ENCODE results near the gene ABI1. TPM values are rescaled to one million over a fixed set of nuclear protein-coding genes. Genes with fewer than 3 reads are reported as not detected.

ABI1 gene
- total and polyA plus RNA-seq, 2 of the 13 experiments (the other 11 are each of a cell fraction or from before 2014, with no cell fraction given) = 20.9 to 22.9 TPM

DNA sequence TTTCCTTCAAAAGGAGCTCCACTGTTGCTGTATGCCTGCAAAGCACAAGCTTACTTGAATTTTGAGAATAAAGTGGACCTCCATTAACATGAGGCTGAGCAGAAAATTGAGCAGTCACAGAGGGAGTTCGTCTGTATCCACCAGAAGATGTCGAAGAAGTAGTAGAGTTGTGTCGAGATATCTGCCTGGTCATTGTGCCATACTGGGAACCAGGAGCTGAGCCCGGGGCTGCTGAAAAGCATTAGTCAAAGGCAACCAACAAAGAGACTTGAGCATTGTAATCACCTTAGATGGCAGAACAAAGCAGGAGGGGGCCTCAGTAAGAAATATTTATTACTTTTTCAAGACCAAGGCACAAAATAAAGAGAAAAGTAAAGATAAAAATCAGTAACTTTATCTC lies 101.8 kb downstream of the ABI1 start (continued):
- TF ChIP-seq, protein P1, sequence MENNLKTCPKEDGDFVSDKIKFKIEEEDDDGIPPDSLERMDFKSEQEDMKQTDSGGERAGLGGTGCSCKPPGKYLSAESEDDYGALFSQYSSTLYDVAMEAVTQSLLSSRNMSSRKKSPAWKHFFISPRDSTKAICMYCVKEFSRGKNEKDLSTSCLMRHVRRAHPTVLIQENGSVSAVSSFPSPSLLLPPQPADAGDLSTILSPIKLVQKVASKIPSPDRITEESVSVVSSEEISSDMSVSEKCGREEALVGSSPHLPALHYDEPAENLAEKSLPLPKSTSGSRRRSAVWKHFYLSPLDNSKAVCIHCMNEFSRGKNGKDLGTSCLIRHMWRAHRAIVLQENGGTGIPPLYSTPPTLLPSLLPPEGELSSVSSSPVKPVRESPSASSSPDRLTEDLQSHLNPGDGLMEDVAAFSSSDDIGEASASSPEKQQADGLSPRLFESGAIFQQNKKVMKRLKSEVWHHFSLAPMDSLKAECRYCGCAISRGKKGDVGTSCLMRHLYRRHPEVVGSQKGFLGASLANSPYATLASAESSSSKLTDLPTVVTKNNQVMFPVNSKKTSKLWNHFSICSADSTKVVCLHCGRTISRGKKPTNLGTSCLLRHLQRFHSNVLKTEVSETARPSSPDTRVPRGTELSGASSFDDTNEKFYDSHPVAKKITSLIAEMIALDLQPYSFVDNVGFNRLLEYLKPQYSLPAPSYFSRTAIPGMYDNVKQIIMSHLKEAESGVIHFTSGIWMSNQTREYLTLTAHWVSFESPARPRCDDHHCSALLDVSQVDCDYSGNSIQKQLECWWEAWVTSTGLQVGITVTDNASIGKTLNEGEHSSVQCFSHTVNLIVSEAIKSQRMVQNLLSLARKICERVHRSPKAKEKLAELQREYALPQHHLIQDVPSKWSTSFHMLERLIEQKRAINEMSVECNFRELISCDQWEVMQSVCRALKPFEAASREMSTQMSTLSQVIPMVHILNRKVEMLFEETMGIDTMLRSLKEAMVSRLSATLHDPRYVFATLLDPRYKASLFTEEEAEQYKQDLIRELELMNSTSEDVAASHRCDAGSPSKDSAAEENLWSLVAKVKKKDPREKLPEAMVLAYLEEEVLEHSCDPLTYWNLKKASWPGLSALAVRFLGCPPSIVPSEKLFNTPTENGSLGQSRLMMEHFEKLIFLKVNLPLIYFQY (CRISPR knock-in tag; IDR thresholded peaks at IDR 0.05; ENCODE audit: borderline replicate concordance) = no peak
- TF ChIP-seq MED8 (CRISPR knock-in tag; IDR thresholded peaks at IDR 0.05; ENCODE audit: insufficient replicate concordance) (no peak), ZC3H4 (CRISPR knock-in tag; IDR thresholded peaks at IDR 0.05; ENCODE audit: borderline replicate concordance) (no peak), MEF2D (CRISPR knock-in tag; IDR thresholded peaks at IDR 0.05) (no peak), ZNF678 (CRISPR knock-in tag; IDR thresholded peaks at IDR 0.05) (no peak)
- TF ChIP-seq, protein P2, sequence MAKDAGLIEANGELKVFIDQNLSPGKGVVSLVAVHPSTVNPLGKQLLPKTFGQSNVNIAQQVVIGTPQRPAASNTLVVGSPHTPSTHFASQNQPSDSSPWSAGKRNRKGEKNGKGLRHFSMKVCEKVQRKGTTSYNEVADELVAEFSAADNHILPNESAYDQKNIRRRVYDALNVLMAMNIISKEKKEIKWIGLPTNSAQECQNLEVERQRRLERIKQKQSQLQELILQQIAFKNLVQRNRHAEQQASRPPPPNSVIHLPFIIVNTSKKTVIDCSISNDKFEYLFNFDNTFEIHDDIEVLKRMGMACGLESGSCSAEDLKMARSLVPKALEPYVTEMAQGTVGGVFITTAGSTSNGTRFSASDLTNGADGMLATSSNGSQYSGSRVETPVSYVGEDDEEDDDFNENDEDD (CRISPR knock-in tag; IDR thresholded peaks at IDR 0.05; ENCODE audit: borderline replicate concordance) = no peak

GRCh38 chr10:26755443-26755903 lies 105.3 kb downstream of the ABI1 start:
- H3K27me3 ChIP-seq (ENCODE audit: control insufficient read depth in 1 of 2, insufficient read depth in 2 of 2, low read length in 2 of 2) = no peaks in the 10 kb centered on the region
- 94% methylated on average over 4 of the region's 4 CpGs for WGBS (ENCODE audit: low lambda C conversion rate)
- H2AFZ ChIP-seq (ENCODE audit: low read length) = no peak overlapping the region
- H4K20me1 ChIP-seq (ENCODE audit: insufficient read depth, low read length) = no peaks in the 10 kb centered on the region
- no peaks in the 10 kb centered on the region for H3K9me3 ChIP-seq (ENCODE audit: low read length)
- H3K4me3 ChIP-seq (replicated peaks in 1 of 3; ENCODE audit: insufficient read depth in 1 of 3, low read depth in 2 of 3, low read length in 3 of 3) = no peak overlapping the region
- ChIA-PET CTCF (ENCODE audit: low intra/inter-chr PET ratio, low total read pairs) (no interaction called here), POLR2A (no interaction called here)
- BruUV-seq (replicated peaks) = no TSS peak
- ATAC-seq (no peak), FAIRE-seq (no peak), DNase-seq (ENCODE audit: low spot score) (no peak)
- peaks cover 2 to 14% of the 10 kb centered on the region in 2 experiments; a peak in 2 of 5 replicates for H3K36me3 ChIP-seq (replicated peaks in 1 of 2; ENCODE audit: control insufficient read depth in 1 of 2, insufficient read depth in 2 of 2, low read length in 2 of 2)
- in situ Hi-C loops (cut with HindIII; ENCODE audit: extremely low pct_ligation_motif_present, low pct_unique_long_range_greater_than_20kb) = no loop called here
- no peaks in the 10 kb centered on the region for H3K79me2 ChIP-seq (ENCODE audit: insufficient read depth, low read length)
- no peak overlapping the region for H3K4me2 ChIP-seq (ENCODE audit: low read depth, low read length)
- no peak overlapping the region for H3K27ac ChIP-seq (ENCODE audit: extremely low read length, insufficient read depth, low read length)
- intact Hi-C loops (cut with micrococcal nuclease; ENCODE audit: unreplicated experiment) = no loop called here
- no peaks in the 10 kb centered on the region for H3K4me1 ChIP-seq (ENCODE audit: insufficient read depth, low read length)
- H3K9ac ChIP-seq (ENCODE audit: insufficient read depth, low read depth, low read length) = no peak overlapping the region
- no peak for TF ChIP-seq RBAK (CRISPR knock-in tag; IDR thresholded peaks at IDR 0.05)
- TF ChIP-seq HMGXB3 (CRISPR knock-in tag; IDR thresholded peaks at IDR 0.05; ENCODE audit: borderline replicate concordance) = no peak
- TF ChIP-seq THYN1 (CRISPR knock-in tag; IDR thresholded peaks at IDR 0.05; ENCODE audit: borderline replicate concordance, low read depth) = no peak
- TF ChIP-seq MAFF (IDR thresholded peaks at IDR 0.05; ENCODE audit: low read depth, low read length) = peak; percentile 83
- no peak for TF ChIP-seq RAD51 (IDR thresholded peaks at IDR 0.05; ENCODE audit: borderline replicate concordance)
- TF ChIP-seq CHD4 (IDR thresholded peaks at IDR 0.05; ENCODE audit: borderline replicate concordance, low read length) = no peak
- peak; percentile 41; the same call in 1 of the 2 replicates for TF ChIP-seq NFE2L2 (IDR thresholded peaks at IDR 0.05; ENCODE audit: low read length)
- TF ChIP-seq ELF4 (CRISPR knock-in tag; IDR thresholded peaks at IDR 0.05; ENCODE audit: borderline replicate concordance) = no peak
- TF ChIP-seq ZNF263 (CRISPR knock-in tag; IDR thresholded peaks at IDR 0.05) = no peak
